WTC11 (cell line): ENCODE results near the gene CPNE6. TPM values are rescaled to one million over a fixed set of nuclear protein-coding genes. Genes with fewer than 3 reads are reported as not detected.

Experiments
- ATAC-seq: fragments of 200-7000 bp; cut with Tn5 transposase; 2 replicates; pipeline ENCODE4 v1.10.0; 2021; ENCODE audit warnings: mild to moderate bottlenecking, moderate library complexity
- CTCF ChIA-PET: fragments of 300-600 bp; sonication (Branson Sonifier 250); formaldehyde crosslinking; loops from one replicate; lab custom pipeline; 2021; ENCODE audit warnings: antibody characterized with exemption; lab: Charles Lee
- POLR2A ChIA-PET: fragments of 350-600 bp; sonication (Branson Sonifier 250); formaldehyde crosslinking; loops from one replicate; lab custom pipeline; 2021; ENCODE audit warnings: antibody characterized with exemption; lab: Charles Lee
- DNase-seq: peaks from one replicate; pipeline ENCODE4 v3.0.0; 2021; ENCODE audit warnings: low spot score
- H3K27ac Mint-ChIP-seq: 2 replicates; pipeline ENCODE4 v1.8.0; 2021; ENCODE audit warnings: mixed read lengths
- H3K27me3 Mint-ChIP-seq: 2 replicates; pipeline ENCODE4 v1.8.0; 2021; ENCODE audit warnings: low read depth, mild to moderate bottlenecking, moderate library complexity, mixed read lengths
- H3K36me3 Mint-ChIP-seq: 2 replicates; pipeline ENCODE4 v1.8.0; 2021; ENCODE audit warnings: mixed read lengths
- H3K4me1 Mint-ChIP-seq: 2 replicates; pipeline ENCODE4 v1.8.0; 2022; ENCODE audit warnings: mixed read lengths
- H3K4me3 Mint-ChIP-seq: 2 replicates; pipeline ENCODE4 v1.8.0; 2021; ENCODE audit warnings: mild to moderate bottlenecking, moderate library complexity, mixed read lengths
- H3K9me3 Mint-ChIP-seq: 2 replicates; pipeline ENCODE4 v1.8.0; 2021; ENCODE audit warnings: mixed read lengths
- FOXP1 ChIP-seq: sonication (generic); formaldehyde crosslinking; IDR thresholded peaks from 2 replicates; pipeline ENCODE4 v1.8.0; 2022; ENCODE audit warnings: missing genetic modification reagents, mild to moderate bottlenecking, moderate library complexity, borderline replicate concordance
- FOXP4 ChIP-seq: sonication (generic); formaldehyde crosslinking; IDR thresholded peaks from 2 replicates; pipeline ENCODE4 v1.8.0; 2022; ENCODE audit warnings: mild to moderate bottlenecking, missing genetic modification reagents
- NFE2L1 ChIP-seq: sonication (generic); formaldehyde crosslinking; IDR thresholded peaks from 2 replicates; pipeline ENCODE4 v1.8.1; 2023; ENCODE audit warnings: missing genetic modification reagents
- PRDM15 ChIP-seq: sonication (generic); formaldehyde crosslinking; IDR thresholded peaks from 2 replicates; pipeline ENCODE4 v1.8.0; 2022; ENCODE audit warnings: missing genetic modification reagents
- PREB ChIP-seq: sonication (generic); formaldehyde crosslinking; IDR thresholded peaks from 2 replicates; pipeline ENCODE4 v1.8.1; 2022; ENCODE audit warnings: mild to moderate bottlenecking, missing genetic modification reagents, moderate library complexity, borderline replicate concordance
- PRRX2 ChIP-seq: fragments of 250-450 bp; sonication (Bioruptor Pico); IDR thresholded peaks from 2 replicates; pipeline ENCODE4 v1.8.0; 2021; ENCODE audit warnings: mild to moderate bottlenecking
- SP1 ChIP-seq: sonication (generic); formaldehyde crosslinking; conservative IDR thresholded peaks from 2 replicates; pipeline ENCODE4 v1.8.1; 2022; ENCODE audit warnings: missing genetic modification reagents
- TEAD4 ChIP-seq: sonication (generic); formaldehyde crosslinking; IDR thresholded peaks from 2 replicates; pipeline ENCODE4 v1.8.0; 2022; ENCODE audit warnings: mild to moderate bottlenecking, missing genetic modification reagents
- USF2 ChIP-seq: sonication (generic); formaldehyde crosslinking; IDR thresholded peaks from 2 replicates; pipeline ENCODE4 v1.8.1; 2023; ENCODE audit warnings: mild to moderate bottlenecking, missing genetic modification reagents, moderate library complexity
- ZNF423 ChIP-seq: fragments of 250-450 bp; sonication (Bioruptor Pico); IDR thresholded peaks from 2 replicates; pipeline ENCODE4 v2.1.2; 2022; ENCODE audit warnings: mild to moderate bottlenecking, moderate library complexity
- total RNA-seq: library from RNA; stranded (reverse); gene quantifications from 3 replicates; pipeline ENCODE4 v1.2.3, GENCODE V29; 2021
- TF ChIP-seq, protein P1 (sequence below): sonication (generic); formaldehyde crosslinking; IDR thresholded peaks from 2 replicates; pipeline ENCODE4 v1.8.1; 2023; ENCODE audit warnings: mild to moderate bottlenecking, missing genetic modification reagents
- TF ChIP-seq, protein P2 (sequence below): sonication (generic); formaldehyde crosslinking; IDR thresholded peaks from 2 replicates; pipeline ENCODE4 v1.8.0; 2023; ENCODE audit warnings: missing genetic modification reagents, mild to moderate bottlenecking, borderline replicate concordance
- TF ChIP-seq, protein P3 (sequence below): sonication (generic); formaldehyde crosslinking; IDR thresholded peaks from 2 replicates; pipeline ENCODE4 v1.8.1; 2023; ENCODE audit warnings: mild to moderate bottlenecking, missing genetic modification reagents, borderline replicate concordance
- TF ChIP-seq, protein P4 (sequence below): sonication (generic); formaldehyde crosslinking; IDR thresholded peaks from 2 replicates; pipeline ENCODE4 v1.8.0; 2022; ENCODE audit warnings: mild to moderate bottlenecking, missing genetic modification reagents

CPNE6 gene
- total RNA-seq, 1 experiment from 2014 or later = not detected

- TF ChIP-seq, protein P1, sequence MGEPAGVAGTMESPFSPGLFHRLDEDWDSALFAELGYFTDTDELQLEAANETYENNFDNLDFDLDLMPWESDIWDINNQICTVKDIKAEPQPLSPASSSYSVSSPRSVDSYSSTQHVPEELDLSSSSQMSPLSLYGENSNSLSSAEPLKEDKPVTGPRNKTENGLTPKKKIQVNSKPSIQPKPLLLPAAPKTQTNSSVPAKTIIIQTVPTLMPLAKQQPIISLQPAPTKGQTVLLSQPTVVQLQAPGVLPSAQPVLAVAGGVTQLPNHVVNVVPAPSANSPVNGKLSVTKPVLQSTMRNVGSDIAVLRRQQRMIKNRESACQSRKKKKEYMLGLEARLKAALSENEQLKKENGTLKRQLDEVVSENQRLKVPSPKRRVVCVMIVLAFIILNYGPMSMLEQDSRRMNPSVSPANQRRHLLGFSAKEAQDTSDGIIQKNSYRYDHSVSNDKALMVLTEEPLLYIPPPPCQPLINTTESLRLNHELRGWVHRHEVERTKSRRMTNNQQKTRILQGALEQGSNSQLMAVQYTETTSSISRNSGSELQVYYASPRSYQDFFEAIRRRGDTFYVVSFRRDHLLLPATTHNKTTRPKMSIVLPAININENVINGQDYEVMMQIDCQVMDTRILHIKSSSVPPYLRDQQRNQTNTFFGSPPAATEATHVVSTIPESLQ (CRISPR knock-in tag) = no peak
- TF ChIP-seq, protein P2, sequence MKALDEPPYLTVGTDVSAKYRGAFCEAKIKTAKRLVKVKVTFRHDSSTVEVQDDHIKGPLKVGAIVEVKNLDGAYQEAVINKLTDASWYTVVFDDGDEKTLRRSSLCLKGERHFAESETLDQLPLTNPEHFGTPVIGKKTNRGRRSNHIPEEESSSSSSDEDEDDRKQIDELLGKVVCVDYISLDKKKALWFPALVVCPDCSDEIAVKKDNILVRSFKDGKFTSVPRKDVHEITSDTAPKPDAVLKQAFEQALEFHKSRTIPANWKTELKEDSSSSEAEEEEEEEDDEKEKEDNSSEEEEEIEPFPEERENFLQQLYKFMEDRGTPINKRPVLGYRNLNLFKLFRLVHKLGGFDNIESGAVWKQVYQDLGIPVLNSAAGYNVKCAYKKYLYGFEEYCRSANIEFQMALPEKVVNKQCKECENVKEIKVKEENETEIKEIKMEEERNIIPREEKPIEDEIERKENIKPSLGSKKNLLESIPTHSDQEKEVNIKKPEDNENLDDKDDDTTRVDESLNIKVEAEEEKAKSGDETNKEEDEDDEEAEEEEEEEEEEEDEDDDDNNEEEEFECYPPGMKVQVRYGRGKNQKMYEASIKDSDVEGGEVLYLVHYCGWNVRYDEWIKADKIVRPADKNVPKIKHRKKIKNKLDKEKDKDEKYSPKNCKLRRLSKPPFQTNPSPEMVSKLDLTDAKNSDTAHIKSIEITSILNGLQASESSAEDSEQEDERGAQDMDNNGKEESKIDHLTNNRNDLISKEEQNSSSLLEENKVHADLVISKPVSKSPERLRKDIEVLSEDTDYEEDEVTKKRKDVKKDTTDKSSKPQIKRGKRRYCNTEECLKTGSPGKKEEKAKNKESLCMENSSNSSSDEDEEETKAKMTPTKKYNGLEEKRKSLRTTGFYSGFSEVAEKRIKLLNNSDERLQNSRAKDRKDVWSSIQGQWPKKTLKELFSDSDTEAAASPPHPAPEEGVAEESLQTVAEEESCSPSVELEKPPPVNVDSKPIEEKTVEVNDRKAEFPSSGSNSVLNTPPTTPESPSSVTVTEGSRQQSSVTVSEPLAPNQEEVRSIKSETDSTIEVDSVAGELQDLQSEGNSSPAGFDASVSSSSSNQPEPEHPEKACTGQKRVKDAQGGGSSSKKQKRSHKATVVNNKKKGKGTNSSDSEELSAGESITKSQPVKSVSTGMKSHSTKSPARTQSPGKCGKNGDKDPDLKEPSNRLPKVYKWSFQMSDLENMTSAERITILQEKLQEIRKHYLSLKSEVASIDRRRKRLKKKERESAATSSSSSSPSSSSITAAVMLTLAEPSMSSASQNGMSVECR = no peak
- no peak for TF ChIP-seq USF2 (CRISPR knock-in tag)
These were observed 17.6 kb upstream of the CPNE6 start (continued) for GRCh38 chr14:24053548-24054323.

- ATAC-seq (no peak), DNase-seq (no peak)
- no peak overlapping the region for H3K27ac Mint-ChIP-seq
- peaks cover 24% of the 10 kb centered on the region for H3K4me1 Mint-ChIP-seq
- H3K36me3 Mint-ChIP-seq = no peaks in the 10 kb centered on the region
- ChIA-PET POLR2A (interaction anchor here (0.9 to 1.1 kb wide), 2 partner anchors 26 to 39 kb away, joined by 4 to 6 read pairs; partner anchors contain the start of gene PCK2), CTCF (interaction anchor here (0.8 to 4.3 kb wide), 3 partner anchors 37 to 57 kb away, joined by 3 to 25 read pairs (median 5); no protein-coding TSS in a partner anchor)
- H3K4me3 Mint-ChIP-seq = no peak overlapping the region
- H3K9me3 Mint-ChIP-seq = no peaks in the 10 kb centered on the region
- H3K27me3 Mint-ChIP-seq = no peaks in the 10 kb centered on the region; the same call in 1 of the 2 replicates
- no peak for TF ChIP-seq NFE2L1
- no peak for TF ChIP-seq PRRX2 (CRISPR knock-in tag)
- TF ChIP-seq, protein P3, sequence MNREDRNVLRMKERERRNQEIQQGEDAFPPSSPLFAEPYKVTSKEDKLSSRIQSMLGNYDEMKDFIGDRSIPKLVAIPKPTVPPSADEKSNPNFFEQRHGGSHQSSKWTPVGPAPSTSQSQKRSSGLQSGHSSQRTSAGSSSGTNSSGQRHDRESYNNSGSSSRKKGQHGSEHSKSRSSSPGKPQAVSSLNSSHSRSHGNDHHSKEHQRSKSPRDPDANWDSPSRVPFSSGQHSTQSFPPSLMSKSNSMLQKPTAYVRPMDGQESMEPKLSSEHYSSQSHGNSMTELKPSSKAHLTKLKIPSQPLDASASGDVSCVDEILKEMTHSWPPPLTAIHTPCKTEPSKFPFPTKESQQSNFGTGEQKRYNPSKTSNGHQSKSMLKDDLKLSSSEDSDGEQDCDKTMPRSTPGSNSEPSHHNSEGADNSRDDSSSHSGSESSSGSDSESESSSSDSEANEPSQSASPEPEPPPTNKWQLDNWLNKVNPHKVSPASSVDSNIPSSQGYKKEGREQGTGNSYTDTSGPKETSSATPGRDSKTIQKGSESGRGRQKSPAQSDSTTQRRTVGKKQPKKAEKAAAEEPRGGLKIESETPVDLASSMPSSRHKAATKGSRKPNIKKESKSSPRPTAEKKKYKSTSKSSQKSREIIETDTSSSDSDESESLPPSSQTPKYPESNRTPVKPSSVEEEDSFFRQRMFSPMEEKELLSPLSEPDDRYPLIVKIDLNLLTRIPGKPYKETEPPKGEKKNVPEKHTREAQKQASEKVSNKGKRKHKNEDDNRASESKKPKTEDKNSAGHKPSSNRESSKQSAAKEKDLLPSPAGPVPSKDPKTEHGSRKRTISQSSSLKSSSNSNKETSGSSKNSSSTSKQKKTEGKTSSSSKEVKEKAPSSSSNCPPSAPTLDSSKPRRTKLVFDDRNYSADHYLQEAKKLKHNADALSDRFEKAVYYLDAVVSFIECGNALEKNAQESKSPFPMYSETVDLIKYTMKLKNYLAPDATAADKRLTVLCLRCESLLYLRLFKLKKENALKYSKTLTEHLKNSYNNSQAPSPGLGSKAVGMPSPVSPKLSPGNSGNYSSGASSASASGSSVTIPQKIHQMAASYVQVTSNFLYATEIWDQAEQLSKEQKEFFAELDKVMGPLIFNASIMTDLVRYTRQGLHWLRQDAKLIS = no peak
- TF ChIP-seq, protein P4, sequence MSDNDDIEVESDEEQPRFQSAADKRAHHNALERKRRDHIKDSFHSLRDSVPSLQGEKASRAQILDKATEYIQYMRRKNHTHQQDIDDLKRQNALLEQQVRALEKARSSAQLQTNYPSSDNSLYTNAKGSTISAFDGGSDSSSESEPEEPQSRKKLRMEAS = no peak
- TF ChIP-seq FOXP1 (CRISPR knock-in tag) = no peak
- TF ChIP-seq FOXP4 (CRISPR knock-in tag) = no peak
- no peak for TF ChIP-seq SP1 (CRISPR knock-in tag)
- TF ChIP-seq PREB (CRISPR knock-in tag) = no peak
- TF ChIP-seq TEAD4 (CRISPR knock-in tag) = no peak
- no peak for TF ChIP-seq ZNF423 (CRISPR knock-in tag)
- no peak for TF ChIP-seq PRDM15 (CRISPR knock-in tag)
These were observed 17.1 kb upstream of the CPNE6 start for GRCh38 chr14:24054324-24054641.
